Amniotic epithelial cell (primary cell): Measurements from ENCODE around the gene SYNJ2BP.
"Not testable (repeated sequence)": the region's sequence is repeated elsewhere in the genome, so short reads cannot be mapped to it uniquely, and the experiment has no call there.

Experiments
- DNase-seq: peaks from one replicate; pipeline ENCODE4 v3.0.0-alpha.2; 2010; ENCODE audit warnings: low read depth

SYNJ2BP gene, protein sequence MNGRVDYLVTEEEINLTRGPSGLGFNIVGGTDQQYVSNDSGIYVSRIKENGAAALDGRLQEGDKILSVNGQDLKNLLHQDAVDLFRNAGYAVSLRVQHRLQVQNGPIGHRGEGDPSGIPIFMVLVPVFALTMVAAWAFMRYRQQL

DNA sequence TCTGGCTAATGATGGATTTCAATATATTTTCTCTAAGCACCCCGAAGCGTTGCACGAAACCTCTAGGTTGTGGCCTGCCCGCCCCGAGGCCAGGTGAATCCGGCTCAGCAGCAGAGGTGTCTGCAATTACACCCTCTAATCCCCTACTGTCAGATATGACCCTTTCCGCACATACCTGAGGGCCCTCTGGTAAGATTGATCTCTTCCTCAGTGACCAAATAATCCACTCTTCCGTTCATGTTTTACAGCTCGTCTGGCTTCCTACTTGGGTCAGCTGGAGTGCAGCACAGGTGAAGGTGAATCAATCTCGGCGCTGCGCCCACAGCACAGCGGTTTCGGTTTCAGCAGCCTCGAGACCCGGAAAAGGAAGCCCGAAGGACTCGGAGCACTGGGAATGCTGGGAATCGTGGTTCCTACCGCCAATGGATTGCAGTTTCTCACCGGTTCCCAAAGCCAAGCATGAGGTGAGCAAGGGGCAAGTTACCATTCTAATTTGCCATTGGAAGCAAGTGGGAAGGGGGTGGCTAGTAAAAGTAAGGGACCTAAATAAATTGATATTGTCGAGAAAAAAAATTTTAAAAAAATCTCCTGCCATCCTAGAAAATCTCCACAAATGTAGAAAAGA is at the start of gene SYNJ2BP:
Gene SYNJ2BP (minus strand): TSS at position 366 of the 625 bp plus-strand sequence. CDS start 127 bp downstream, at position 239.
- DNase-seq: peak; percentile 68

DNA sequence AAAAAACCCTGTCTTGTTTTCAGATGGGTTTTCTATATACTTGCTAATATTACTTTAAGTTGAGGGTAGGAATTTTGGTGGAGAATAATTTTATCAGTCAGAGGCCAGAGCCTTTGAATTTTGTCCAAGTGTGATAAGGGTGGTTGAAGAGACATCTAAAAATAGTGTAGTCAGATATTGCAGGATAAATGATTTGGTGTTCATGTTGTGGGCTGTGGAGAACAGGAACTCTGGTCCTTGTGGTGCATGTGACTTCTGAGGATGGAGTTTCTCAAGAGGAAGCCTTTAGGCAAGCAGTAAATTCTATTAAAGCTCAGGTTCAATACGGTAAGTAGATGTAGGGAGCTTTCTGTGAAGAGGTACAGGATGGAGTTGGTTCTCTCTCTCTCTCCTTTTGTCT is 37.8 kb upstream of the SYNJ2BP start:
- peak; percentile 4 for DNase-seq

DNA sequence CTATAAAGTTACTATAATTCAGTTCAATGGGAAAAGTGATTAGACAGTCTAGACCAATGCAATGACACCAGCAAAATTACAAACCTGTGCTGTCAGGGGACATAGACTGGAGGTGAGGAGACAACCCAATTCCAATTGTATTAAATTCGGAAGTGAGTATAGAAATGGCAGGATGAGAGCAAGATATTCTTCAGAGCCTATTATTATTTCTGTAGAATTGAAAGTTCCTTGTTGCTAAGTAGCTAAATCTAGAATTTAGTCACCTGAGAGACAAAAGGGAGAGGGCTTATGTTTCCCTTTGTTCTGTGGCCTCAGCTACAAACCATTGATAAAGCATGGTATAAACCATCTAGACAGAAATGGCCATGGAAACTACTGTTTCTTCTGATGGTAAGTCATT is 35.0 kb upstream of the SYNJ2BP start, which contains the start of gene ADAM21:
Gene ADAM21 (plus strand): TSS at position 301 of the 400 bp plus-strand sequence. CDS start 5,326 bp downstream, outside the sequence.
- no peak for DNase-seq

DNA sequence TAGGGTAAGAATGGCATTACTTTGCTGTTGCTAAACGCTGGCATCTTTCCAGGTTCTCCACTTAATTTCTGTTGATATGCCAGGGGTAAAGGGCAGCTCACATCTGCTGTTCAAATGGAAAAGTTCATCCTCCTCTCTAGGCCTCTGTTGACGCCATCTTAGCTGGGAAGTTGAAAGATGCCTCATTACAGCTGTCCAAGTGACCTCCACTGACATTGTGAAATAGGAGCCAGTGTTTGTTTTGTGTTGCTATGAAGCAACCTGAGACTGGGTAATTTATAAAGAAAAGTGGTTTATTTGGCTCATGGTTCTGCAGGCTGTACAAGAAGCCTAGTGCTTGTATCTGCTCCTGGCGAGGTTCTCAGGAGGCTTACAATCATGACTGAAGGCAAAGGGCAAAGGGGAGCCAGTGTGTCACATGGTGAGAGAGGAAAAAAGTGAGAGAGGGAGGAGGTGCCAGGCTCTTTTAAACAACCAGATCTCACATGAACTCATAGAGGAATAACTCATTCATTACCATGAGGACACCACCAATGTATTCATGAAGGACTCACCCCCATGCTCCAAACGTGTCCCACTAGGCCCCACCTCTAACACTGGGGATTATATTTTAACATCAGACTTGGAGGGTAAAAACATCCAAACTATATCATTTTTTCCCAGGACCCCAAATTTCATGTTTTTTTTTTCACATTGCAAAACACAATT is 31.9 kb upstream of the SYNJ2BP start:
- peak; percentile 70 for DNase-seq

DNA sequence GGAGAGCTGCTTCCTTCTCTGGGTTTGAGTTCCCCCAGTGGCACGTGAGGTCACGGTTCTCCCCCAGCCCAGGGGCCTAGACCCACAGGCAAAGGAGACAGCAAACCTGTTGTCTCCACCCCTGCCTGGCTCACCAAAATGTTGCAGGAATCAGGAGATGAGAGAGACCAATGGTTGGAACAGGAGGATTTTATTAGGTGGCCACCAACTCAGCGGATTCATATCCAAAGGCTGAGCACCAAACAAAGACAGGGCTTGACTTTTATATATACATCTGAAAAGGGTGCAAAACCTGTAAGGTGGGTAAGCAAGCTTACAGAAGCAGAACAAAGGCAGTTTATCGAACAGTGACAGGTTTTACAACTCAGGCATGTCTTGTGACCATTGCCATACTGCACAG is 25.9 kb upstream of the SYNJ2BP start:
- DNase-seq: peak; percentile 5

DNA sequence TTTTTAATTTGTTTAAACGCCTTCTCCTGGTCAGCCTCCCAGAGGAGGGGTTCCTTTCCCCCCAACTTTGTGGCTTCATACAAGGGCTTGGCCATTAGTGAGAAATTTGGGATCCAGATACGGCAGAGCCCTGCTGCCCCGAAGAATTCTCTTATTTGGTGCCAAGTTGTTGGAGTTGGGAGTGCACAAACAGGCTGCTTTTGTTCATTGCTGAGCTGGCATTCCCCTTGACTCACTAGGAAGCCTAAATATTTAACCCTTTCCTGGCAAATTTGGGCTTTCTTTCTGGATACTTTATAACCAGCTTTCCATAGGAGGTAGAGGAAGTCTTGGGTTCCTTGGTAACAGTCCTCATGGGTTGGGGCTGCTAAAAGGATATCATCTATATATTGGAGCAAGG is 24.8 kb upstream of the SYNJ2BP start:
- no peak for DNase-seq

DNA sequence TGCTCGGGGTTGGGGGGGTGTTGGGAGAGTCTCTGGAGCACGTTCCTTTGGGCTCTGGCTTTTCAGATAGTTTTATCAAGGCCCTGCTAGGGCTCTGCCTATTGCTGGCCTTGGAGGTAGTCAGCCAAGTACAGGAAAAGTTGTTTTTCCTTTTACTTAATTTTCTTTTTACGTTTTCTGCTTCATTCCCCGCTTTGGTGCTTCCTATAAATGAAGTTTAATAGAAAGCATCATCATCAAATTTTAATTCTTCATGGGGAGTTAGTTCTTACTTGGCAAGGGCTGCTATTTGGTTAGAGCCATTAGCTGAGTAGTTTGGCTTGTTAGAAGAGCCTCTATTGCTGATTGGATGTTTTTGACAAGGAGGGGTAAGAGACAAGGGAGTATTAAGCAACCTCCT is 20.0 kb upstream of the SYNJ2BP start:
- DNase-seq: no peak

DNA sequence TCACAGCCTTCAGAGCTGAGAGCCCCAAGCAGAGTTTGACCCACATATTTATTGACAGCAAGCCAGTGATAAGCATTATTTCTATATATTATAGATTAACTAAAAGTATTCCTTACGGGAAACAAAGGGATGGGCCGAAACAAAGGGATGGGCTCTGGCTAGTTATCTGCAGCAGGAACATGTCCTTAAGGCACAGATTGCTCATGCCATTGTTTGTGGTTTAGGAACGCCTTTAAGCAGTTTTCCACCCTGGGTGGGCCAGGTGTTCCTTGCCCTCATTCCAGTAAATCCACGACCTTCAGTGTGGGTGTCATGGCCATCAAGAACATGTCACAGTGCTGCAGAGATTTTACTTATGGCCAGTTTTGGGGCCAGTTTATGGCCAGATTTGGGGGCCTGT is 9.7 kb upstream of the SYNJ2BP start:
- DNase-seq: not testable (repeated sequence)

DNA sequence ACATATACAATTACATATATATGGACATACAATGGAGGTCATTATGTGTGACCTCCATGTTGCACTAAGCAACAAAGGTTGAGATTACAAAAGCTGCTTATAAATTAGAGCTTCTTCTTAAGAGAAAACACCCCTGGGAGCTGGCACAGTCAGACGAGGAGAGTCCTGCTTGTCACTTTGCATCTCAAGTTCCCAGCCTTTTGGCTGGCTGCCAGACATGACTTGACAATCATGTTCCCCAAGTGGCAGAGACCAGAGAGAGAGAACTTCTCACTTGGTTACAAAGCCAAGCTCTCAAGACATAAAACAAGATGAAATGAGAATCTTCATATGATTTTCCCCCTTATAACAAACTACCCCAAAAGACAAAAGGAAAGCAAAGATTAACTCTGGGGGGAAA is 8.5 kb upstream of the SYNJ2BP start:
- no peak for DNase-seq

DNA sequence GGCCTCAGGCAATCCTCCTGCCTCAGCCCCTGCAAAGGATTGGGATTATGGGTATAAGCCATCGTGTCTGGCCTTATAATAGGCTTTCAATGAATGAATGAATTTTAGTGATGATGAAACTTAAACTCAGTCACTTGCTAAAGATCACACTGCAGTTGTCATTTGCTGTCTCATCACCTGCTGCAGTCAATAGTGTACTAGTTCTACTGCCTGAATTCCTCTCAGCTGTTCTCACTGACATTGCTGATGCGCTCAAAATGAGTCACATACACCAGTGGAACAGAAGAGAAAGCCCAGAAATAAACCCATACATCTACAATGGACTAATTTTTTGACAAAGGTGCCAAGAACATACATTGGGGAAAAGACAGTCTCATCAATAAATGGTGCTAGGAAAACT is 5.6 kb upstream of the SYNJ2BP start:
- no peak for DNase-seq

DNA sequence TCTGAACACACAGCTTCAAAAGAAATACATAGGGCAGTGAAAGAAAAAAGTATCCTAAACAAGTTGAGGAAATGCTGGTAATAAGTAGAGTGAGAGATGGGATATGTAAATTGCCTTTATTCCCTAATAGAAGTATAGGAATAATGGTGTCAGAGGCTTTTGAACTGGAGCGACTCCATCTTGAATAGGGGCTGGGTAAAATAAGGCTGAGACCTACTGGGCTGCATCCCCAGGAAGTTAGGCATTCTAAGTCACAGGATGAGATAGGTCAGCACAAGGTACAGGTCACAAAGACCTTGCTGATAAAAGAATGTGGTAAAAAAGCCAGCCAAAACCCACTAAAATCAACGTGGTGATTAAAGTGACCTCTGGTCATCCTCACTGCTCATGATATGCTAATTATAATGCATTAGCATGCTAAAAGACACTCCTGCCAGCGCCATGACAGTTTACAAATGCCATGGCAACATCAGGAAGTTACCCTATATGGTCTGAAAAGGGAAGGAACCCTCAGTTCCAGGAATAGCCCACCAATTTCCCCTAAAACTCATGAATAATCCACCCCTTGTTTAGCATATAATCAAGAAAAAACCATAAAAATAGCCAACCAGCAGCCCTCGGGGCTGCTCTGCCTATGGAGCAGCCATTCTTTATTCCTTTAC is 2.5 kb upstream of the SYNJ2BP start:
- not testable (repeated sequence) for DNase-seq

DNA sequence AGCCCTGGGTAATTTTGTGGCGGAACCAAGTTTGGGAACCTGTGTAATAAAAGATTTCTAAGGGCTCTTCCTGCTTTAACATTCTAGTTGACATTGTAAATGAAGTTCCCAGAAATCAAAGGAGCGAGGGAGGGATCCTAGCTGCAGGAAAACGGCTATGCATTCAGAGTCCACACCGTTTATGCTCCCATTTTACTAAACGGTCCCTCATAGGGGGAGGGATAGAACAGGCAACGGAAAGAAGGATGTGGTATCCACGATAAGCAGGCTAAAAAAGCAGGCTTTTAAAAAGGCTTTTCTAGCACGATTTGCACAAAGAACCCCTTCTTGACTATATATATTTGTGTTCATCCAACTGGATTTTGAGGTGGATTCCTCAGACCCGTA is 559 bp downstream of the SYNJ2BP start:
- peak; percentile 8 for DNase-seq

DNA sequence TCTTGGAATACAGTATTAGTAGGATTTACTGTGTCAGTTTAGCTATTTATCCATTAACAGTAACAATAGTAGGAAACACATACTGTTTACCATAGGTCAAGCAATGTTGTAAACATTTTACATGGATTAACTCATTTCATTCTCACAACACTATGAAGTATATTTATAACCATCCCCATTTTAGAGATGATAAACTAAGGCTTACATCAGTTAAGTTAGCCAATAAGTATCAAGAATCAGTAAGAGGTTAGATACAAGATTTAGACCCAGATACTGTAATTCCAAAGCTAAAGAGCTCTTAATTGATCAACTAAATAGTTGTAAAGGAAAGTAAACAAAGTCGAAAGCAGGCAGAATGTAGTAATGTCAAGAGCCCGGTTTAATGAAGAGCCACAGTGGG is 1.1 kb downstream of the SYNJ2BP start:
- DNase-seq: no peak

DNA sequence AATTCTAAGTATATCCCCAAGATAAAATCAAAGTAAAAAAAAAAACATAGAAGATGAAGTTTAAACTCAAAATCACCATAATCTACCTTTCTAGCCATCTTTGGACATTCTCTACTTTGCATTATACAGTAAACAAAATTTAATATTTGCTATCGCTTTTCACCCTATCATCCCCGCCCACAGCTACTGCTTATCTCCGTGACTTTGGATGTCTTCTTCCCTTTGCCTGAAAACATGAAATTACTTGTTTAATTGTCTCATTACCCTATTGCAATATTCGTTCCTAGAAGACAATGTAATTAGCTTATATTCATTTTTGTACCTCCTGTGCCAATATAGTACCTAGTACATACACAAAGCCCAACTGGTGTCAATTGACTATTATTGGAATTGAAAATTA is 9.3 kb downstream of the SYNJ2BP start:
- DNase-seq: no peak

DNA sequence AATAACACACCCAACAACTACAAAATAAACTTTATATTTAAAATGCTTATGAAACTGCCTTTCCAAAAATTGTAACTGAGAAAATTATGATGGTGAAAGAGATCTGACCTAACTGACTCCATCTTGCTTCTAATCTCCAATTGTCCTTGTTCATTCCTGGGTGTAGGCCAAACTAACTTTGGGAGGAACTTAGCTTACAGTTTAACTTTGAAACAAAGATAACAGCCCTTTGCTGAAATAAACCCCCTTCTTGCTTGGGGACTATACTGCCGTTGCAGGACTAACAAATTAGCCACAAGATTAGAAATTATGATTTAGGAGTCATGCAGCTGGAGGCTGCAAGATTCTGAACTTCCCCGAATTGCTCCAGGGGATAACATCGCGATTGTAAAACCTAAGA is 10.7 kb downstream of the SYNJ2BP start:
- not testable (repeated sequence) for DNase-seq

DNA sequence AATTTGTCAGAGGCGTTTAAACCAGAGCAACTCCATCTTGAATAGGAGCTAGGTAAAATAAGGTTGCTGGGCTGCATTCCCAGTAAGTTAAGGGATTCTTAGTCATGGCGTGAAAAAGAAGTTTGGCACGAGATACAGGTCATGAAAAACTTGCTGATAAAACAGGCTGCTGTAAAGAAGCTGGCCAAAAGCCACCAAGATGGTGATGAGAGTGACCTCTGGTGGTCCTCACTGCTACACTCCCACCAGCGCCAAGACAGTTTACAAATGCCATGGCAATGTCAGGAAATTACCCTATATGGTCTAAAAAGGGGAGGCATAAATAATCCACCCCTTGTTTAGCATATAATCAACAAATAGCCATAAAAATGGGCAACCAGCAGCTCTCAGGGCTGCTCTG is 13.6 kb downstream of the SYNJ2BP start:
- peak; percentile 39 for DNase-seq

DNA sequence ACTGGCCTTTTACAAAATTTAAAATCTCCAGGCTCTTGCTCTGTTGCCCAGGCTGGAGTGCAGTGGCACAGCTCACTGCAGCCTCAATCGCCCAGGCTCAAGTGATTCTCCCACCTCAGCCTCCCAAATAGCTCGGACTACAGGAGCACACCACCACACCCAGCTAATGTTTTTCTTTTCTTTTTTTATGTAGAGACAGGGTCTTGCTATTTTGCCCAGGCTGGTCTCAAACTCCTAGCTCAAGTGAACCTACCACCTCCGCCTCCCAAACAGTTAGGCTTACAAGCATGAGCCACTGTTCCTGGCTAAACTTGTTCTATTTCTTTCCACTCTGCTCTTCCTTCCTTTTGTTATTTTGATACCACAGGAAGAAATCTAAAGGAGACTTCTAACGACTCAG is 15.2 kb downstream of the SYNJ2BP start:
- DNase-seq: no peak

DNA sequence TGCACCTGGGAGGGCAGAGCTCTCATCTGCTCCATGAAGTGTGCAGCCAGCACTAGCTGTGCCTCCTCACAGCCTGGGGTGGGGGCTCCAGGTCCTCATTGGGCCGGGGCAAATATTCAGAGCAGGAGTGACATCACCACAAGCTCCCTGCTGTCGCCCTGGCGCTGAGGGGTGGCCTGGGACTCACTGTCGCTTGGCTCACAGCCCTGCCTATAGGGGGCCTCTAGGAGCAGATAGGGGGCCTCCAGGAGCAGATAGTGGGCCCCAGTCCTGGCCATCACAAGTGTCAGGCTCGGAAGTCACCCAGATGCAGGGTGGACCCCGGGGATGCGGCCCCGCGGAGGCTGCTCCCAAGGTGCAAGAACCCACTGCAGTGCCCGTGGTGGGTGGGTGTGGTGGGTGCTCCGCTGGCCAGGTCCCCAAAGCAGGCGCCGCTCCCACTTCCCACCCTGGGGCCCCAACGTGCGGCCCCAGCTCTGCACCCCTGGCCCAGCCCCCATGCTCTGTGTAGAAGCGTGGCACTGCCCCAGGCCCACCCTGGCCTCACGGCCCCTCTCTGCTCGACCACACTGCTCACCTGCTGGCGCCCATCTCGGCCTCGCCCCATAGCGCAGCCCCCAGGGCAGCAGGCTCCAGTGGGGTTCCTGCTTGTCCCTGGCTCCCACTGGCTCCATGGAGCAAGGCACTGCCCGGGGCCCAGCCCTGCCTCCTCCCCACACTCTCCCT is 18.0 kb downstream of the SYNJ2BP start:
- no peak for DNase-seq

DNA sequence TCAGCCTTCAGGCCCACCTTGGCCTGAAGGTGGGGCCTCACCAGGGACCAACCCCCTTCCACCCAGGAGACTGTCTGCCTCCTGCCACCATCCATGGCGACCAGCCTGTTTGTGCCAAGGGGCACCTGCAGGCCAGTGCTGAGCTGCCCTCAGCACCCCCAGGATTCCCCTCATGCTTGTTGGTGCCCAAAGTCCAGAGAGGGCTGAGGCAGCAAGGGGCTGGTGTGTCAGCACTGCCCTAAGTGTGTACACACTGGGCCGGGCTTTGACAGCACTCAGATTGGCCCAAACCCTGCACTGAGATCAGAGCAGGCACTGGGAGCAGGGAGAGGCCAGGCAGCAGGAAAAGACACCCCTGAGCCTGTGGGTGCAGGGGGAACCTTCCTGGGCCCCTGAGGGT is 18.6 kb downstream of the SYNJ2BP start:
- no peak for DNase-seq

DNA sequence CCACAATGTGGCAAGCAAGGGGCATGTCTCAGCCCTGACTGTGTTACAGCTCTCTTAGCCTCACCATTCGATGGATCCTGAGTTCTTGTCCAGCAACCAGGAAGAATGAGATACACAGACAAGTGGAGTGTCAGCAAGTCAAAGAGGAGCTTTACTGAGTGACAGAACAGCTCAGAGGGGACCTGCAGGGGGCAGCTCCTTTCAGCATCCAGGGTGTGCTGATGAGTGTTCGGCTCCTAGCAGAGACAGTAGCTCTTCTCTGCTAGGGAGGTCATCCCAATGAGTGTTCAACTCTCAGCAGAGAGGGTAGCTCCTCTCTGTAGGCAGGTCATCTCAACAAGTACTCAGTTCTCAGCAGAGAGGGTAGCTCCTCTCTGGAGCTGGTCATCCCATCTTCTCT is 19.1 kb downstream of the SYNJ2BP start:
- no peak for DNase-seq

DNA sequence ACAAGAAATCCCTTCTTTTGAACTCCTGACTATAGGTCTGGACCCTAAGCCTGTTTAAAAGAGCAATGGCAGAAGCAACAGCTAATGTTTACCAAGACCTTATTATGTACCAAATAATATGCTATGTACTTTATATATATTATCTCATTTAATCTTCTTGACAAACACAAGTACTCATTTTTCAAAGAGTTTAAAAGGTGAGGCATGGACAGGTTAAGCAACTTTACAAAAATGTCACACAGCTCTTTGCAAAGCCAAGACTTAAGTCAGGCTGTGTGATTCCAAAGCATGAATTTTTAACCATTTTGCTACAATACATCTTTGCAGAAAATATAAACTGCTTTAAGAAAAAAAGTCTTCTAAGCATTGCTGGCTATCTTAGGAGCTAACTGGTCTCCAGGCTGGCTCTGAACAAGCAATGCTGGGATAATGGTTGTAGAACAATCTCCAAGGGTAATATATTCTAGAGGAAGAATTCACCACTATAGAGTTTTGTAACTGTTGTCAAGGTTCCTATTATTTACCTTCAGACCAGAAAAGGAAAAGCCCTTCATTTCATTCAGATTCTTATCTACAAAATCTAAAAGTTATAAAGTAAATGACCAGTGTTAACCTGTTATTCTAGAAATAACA is 22.1 kb downstream of the SYNJ2BP start:
- no peak for DNase-seq

DNA sequence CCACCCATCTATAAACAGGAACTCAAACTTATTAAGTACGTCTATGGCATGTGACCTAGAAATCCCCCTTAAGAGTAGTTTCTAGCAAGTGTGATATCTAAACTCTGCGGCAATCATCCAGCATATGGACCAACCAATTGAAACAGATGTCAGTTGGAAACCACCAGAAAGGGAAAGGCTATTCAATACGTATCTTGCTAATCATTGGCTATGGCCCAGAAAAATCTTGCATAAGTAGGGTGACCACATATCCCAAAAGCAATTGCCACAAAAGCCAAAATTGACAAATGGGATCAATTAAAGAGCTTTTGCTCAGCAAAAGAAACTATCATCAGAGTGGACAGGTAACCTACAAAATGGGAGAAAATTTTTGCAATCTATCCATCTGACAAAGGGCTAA is 24.2 kb downstream of the SYNJ2BP start:
- DNase-seq: no peak
